Large intestine (tissue), 12 donors: Measurements from ENCODE around the gene PPP1R16B. TPM values are rescaled to one million over a fixed set of nuclear protein-coding genes. Genes with fewer than 3 reads are reported as not detected.

Source experiments
- DNase-seq, 2 donors: peaks; one replicate each; pipeline versions ENCODE4 v3.0.0 to v3.0.0-alpha.2; 2013
- H3K27ac ChIP-seq: one replicate; pipeline ENCODE4 v1.5.1; 2013; ENCODE audit warnings: low read length
- H3K27me3 ChIP-seq: 2 replicates; pipeline ENCODE4 v1.6.1; 2013; ENCODE audit warnings: low read length; ENCODE audit not compliant: control insufficient read depth, insufficient read depth
- H3K36me3 ChIP-seq: 2 replicates; pipeline ENCODE4 v1.6.1; 2013; ENCODE audit warnings: low read length; ENCODE audit not compliant: control insufficient read depth, insufficient read depth
- H3K4me1 ChIP-seq: one replicate; pipeline ENCODE4 v1.6.1; 2013; ENCODE audit warnings: low read length; ENCODE audit not compliant: control insufficient read depth, insufficient read depth
- H3K4me3 ChIP-seq: one replicate; pipeline ENCODE4 v1.5.1; 2013; ENCODE audit warnings: low read length
- H3K9me3 ChIP-seq: one replicate; pipeline ENCODE4 v1.6.1; 2013; ENCODE audit warnings: mild to moderate bottlenecking, low read depth, low read length, moderate library complexity; ENCODE audit not compliant: control insufficient read depth
- WGBS: methylation state at CpG from one replicate; pipeline ENCODE4 v1.1.5; 2013; ENCODE audit warnings: low lambda C conversion rate; ENCODE audit not compliant: insufficient coverage; 5-methylcytosine and 5-hydroxymethylcytosine counted together
- long read RNA-seq, 11 donors: transcript quantifications; one replicate each; lab custom pipeline, GENCODE V29; 2026
- polyA plus RNA-seq: library from polyadenylated mRNA; unstranded; fragments of 120-200 nt; gene quantifications from one replicate; pipeline ENCODE4 v1.2.1, GENCODE V29; 2013

The PPP1R16B gene
- 3.5 TPM for polyA plus RNA-seq
- long read RNA-seq, donor 1: 0 reads
- long read RNA-seq, donor 2, full-length matches to known transcripts: 1 of 1 reads
- long read RNA-seq, donor 2, partial matches to known transcripts: 0 of 1 reads
- long read RNA-seq, donor 2, other reads (novel, unspliced or antisense): 0 of 1 reads
- long read RNA-seq, donor 3: 0 reads
- long read RNA-seq, donor 4: 0 reads
- long read RNA-seq, donor 5, full-length matches to known transcripts: 1 of 1 reads
- long read RNA-seq, donor 5, partial matches to known transcripts: 0 of 1 reads
- long read RNA-seq, donor 5, other reads (novel, unspliced or antisense): 0 of 1 reads
- long read RNA-seq, donor 6, full-length matches to known transcripts: 1 of 1 reads
- long read RNA-seq, donor 6, partial matches to known transcripts: 0 of 1 reads
- long read RNA-seq, donor 6, other reads (novel, unspliced or antisense): 0 of 1 reads
- long read RNA-seq, donor 7: 0 reads
- long read RNA-seq, donor 8: 0 reads
- long read RNA-seq, donor 9: 0 reads
- long read RNA-seq, donor 10: 0 reads
- long read RNA-seq, donor 11, full-length matches to known transcripts: 1 of 1 reads
- long read RNA-seq, donor 11, partial matches to known transcripts: 0 of 1 reads
- long read RNA-seq, donor 11, other reads (novel, unspliced or antisense): 0 of 1 reads

- Histone ChIP-seq H3K36me3 (no peaks in the 10 kb centered on the region), H3K9me3 (no peaks in the 10 kb centered on the region), H3K4me1 (no peaks in the 10 kb centered on the region), H3K27me3 (peaks cover 63% of the 10 kb centered on the region), H3K27ac (peak within 1 kb of the TSS; percentile 29), H3K4me3 (peak within 1 kb of the TSS; percentile 40)
- no CpG with 5 or more reads among the region's 40 CpGs for WGBS
- DNase-seq: peak; percentile 21 to 24
Observed at GRCh38 chr20:38805502-38805957, at the start of gene PPP1R16B. Gene PPP1R16B (plus strand): TSS chr20:38805697. CDS start chr20:38835926, 30,229 bp downstream.

- no peak for DNase-seq
- Histone ChIP-seq H3K36me3 (peaks cover 61% of the 10 kb centered on the region), H3K9me3 (no peaks in the 10 kb centered on the region), H3K4me1 (no peaks in the 10 kb centered on the region), H3K27me3 (no peaks in the 10 kb centered on the region), H3K27ac (no peak overlapping the region), H3K4me3 (no peak overlapping the region)
- whole genome bisulfite sequencing: no CpG with 5 or more reads among the region's 7 CpGs
Observed at GRCh38 chr20:38757145-38757775, 48.2 kb upstream of the PPP1R16B start.

- WGBS: no CpG with 5 or more reads among the region's 7 CpGs
Observed at GRCh38 chr20:38759106-38759505, 46.4 kb upstream of the PPP1R16B start.

GRCh38 chr20:38760978-38761377, 44.5 kb upstream of the PPP1R16B start:
- no peaks in the 10 kb centered on the region for H3K4me1 ChIP-seq
- WGBS: no CpG with 5 or more reads among the region's 4 CpGs
- no peak overlapping the region for H3K27ac ChIP-seq
- no peaks in the 10 kb centered on the region for H3K9me3 ChIP-seq
- no peaks in the 10 kb centered on the region for H3K27me3 ChIP-seq
- H3K4me3 ChIP-seq: no peak overlapping the region
- H3K36me3 ChIP-seq: peaks cover 72% of the 10 kb centered on the region
- no peak for DNase-seq

More at GRCh38 chr20:38759106-38759505, 46.4 kb upstream of the PPP1R16B start:
- Histone ChIP-seq H3K4me3 (no peak overlapping the region), H3K4me1 (no peaks in the 10 kb centered on the region), H3K27me3 (no peaks in the 10 kb centered on the region), H3K9me3 (no peaks in the 10 kb centered on the region), H3K36me3 (peaks cover 75% of the 10 kb centered on the region), H3K27ac (no peak overlapping the region)
- no peak for DNase-seq

- no peak overlapping the region for H3K4me3 ChIP-seq
- no peak for DNase-seq
- H3K27me3 ChIP-seq: no peaks in the 10 kb centered on the region
- no peak overlapping the region for H3K27ac ChIP-seq
- H3K4me1 ChIP-seq: no peaks in the 10 kb centered on the region
- no peaks in the 10 kb centered on the region for H3K9me3 ChIP-seq
- peaks cover 70% of the 10 kb centered on the region for H3K36me3 ChIP-seq
Observed at GRCh38 chr20:38762174-38762573, 43.3 kb upstream of the PPP1R16B start.

GRCh38 chr20:38763616-38764015, 41.9 kb upstream of the PPP1R16B start:
- no peaks in the 10 kb centered on the region for H3K9me3 ChIP-seq
- no peaks in the 10 kb centered on the region for H3K4me1 ChIP-seq
- WGBS: 100% methylated on average over 1 of the region's 1 CpG
- DNase-seq: no peak
- H3K27ac ChIP-seq: no peak overlapping the region
- H3K36me3 ChIP-seq: peaks cover 72% of the 10 kb centered on the region
- H3K4me3 ChIP-seq: no peak overlapping the region
- no peaks in the 10 kb centered on the region for H3K27me3 ChIP-seq

- no peaks in the 10 kb centered on the region for H3K27me3 ChIP-seq
- no CpG with 5 or more reads among the region's 11 CpGs for WGBS
- peak overlapping the region; percentile 27 for H3K27ac ChIP-seq
- no peaks in the 10 kb centered on the region for H3K4me1 ChIP-seq
- peak; percentile 71 for DNase-seq
- H3K36me3 ChIP-seq: peaks cover 76% of the 10 kb centered on the region
- no peak overlapping the region for H3K4me3 ChIP-seq
- no peaks in the 10 kb centered on the region for H3K9me3 ChIP-seq
Observed at GRCh38 chr20:38764567-38765318, 40.8 kb upstream of the PPP1R16B start.

GRCh38 chr20:38766071-38766470, 39.4 kb upstream of the PPP1R16B start:
- DNase-seq: no peak
- H3K4me1 ChIP-seq: no peaks in the 10 kb centered on the region
- H3K27me3 ChIP-seq: no peaks in the 10 kb centered on the region
- 100% methylated on average over 2 of the region's 4 CpGs for WGBS
- no peaks in the 10 kb centered on the region for H3K9me3 ChIP-seq
- peaks cover 73% of the 10 kb centered on the region for H3K36me3 ChIP-seq
- H3K27ac ChIP-seq: no peak overlapping the region
- H3K4me3 ChIP-seq: no peak overlapping the region

GRCh38 chr20:38769376-38770295, 35.9 kb upstream of the PPP1R16B start:
- Histone ChIP-seq H3K27ac (no peak overlapping the region), H3K9me3 (no peaks in the 10 kb centered on the region), H3K4me1 (no peaks in the 10 kb centered on the region), H3K4me3 (no peak overlapping the region), H3K36me3 (peaks cover 76% of the 10 kb centered on the region), H3K27me3 (no peaks in the 10 kb centered on the region)
- DNase-seq: no peak
- WGBS: no CpG with 5 or more reads among the region's 13 CpGs
